ENCODE measurements around the gene CFAP77. TPM values are rescaled to one million over a fixed set of nuclear protein-coding genes. Genes with fewer than 3 reads are reported as not detected.

The CFAP77 gene
- total RNA-seq, 1 donor from 2014 or later = not detected

DNA sequence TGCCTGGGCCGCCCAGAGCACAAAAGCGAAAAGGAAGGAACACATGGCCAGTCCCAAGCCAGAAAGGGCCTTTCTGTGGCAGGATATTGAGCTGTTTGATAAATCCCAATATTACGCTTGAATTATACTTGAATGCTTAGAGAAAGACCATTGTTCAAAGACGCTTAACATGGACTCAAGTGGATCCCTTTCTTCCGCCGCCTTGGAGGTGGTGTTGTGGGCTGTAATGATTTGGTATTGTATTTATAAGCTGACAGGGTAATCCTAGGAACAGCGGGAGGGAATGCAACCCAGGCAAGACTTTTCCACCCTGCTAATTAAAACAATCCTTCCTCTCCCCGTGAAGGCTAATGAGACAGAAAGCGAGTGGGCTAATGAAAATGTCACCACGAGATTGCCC is 24.9 kb downstream of the CFAP77 start:
- ChIA-PET CTCF (no interaction called here), POLR2A (no interaction called here)
- no peaks in the 10 kb centered on the region for H3K36me3 Mint-ChIP-seq (ENCODE audit: low read depth)
- H3K9me3 Mint-ChIP-seq = no peaks in the 10 kb centered on the region
- ATAC-seq (ENCODE audit: low read depth) (no peak), DNase-seq (no peak)
- intact Hi-C loops (cut with micrococcal nuclease) = no loop called here
- TF ChIP-seq, protein P1, sequence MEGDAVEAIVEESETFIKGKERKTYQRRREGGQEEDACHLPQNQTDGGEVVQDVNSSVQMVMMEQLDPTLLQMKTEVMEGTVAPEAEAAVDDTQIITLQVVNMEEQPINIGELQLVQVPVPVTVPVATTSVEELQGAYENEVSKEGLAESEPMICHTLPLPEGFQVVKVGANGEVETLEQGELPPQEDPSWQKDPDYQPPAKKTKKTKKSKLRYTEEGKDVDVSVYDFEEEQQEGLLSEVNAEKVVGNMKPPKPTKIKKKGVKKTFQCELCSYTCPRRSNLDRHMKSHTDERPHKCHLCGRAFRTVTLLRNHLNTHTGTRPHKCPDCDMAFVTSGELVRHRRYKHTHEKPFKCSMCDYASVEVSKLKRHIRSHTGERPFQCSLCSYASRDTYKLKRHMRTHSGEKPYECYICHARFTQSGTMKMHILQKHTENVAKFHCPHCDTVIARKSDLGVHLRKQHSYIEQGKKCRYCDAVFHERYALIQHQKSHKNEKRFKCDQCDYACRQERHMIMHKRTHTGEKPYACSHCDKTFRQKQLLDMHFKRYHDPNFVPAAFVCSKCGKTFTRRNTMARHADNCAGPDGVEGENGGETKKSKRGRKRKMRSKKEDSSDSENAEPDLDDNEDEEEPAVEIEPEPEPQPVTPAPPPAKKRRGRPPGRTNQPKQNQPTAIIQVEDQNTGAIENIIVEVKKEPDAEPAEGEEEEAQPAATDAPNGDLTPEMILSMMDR (IDR thresholded peaks at IDR 0.05) = no peak
- H3K27ac Mint-ChIP-seq = no peak overlapping the region
- no peak overlapping the region for H3K4me3 Mint-ChIP-seq
- peaks cover 16% of the 10 kb centered on the region for H3K27me3 Mint-ChIP-seq
- H3K4me1 Mint-ChIP-seq = peaks cover 4% of the 10 kb centered on the region

DNA sequence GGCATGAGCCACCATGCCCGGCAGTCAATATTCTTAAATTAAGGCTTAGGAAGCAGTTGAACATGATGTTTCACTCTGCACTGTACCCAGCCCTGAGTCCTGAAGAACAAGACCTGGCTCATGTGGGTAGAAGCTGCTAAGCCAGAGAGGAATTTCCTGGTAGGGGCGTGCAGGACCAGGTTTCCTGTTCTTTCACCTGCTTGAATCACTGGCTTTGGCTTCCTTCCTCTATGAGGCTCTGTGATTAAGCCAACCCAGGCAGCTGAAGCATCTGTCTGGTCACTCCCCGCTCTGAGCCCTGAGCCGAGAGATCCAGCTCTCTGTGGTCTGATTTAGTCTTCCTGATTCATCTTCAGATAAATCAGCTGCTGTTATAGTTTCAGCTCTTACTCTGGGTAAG is 29.1 kb downstream of the CFAP77 start:
- no peaks in the 10 kb centered on the region for H3K9me3 Mint-ChIP-seq
- H3K4me3 Mint-ChIP-seq = no peak overlapping the region
- TF ChIP-seq, protein P1 (IDR thresholded peaks at IDR 0.05) = no peak
- ATAC-seq (ENCODE audit: low read depth) (no peak), DNase-seq (no peak)
- CTCF ChIA-PET = no interaction called here
- H3K27ac Mint-ChIP-seq = no peak overlapping the region
- intact Hi-C loops (cut with micrococcal nuclease) = no loop called here
- H3K27me3 Mint-ChIP-seq = peaks cover 27% of the 10 kb centered on the region
- no peaks in the 10 kb centered on the region for H3K4me1 Mint-ChIP-seq
- no peaks in the 10 kb centered on the region for H3K36me3 Mint-ChIP-seq (ENCODE audit: low read depth)
- POLR2A ChIA-PET = no interaction called here

DNA sequence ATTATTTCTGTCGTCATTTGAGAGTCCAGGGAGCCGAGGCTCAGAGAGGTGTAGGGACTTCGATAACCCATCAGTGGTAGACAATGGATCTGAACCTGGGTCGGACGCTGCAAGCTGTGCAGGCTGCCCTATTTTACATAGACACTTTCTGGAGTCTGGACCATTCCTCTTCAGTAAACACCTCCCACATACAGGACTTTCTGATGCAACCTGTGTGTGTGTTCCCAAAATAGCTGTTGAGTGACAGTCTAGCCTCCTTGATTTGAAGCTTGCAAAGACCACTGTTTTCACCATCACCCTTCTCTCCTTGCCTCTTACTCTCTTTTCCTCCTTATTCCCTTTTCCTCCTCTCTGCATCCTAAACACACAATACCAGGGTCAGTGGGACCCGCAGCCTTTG is 30.7 kb downstream of the CFAP77 start:
- no peak for DNase-seq
- ATAC-seq (ENCODE audit: low read depth) = no peak
- POLR2A ChIA-PET = no interaction called here
- peaks cover 27% of the 10 kb centered on the region for H3K27me3 Mint-ChIP-seq
- intact Hi-C loops (cut with micrococcal nuclease) = no loop called here
- no peaks in the 10 kb centered on the region for H3K36me3 Mint-ChIP-seq (ENCODE audit: low read depth)
- H3K4me1 Mint-ChIP-seq = no peaks in the 10 kb centered on the region
- no peak overlapping the region for H3K4me3 Mint-ChIP-seq
- CTCF ChIA-PET = no interaction called here
- H3K27ac Mint-ChIP-seq = no peak overlapping the region
- TF ChIP-seq, protein P1 (IDR thresholded peaks at IDR 0.05) = no peak
- H3K9me3 Mint-ChIP-seq = no peaks in the 10 kb centered on the region

DNA sequence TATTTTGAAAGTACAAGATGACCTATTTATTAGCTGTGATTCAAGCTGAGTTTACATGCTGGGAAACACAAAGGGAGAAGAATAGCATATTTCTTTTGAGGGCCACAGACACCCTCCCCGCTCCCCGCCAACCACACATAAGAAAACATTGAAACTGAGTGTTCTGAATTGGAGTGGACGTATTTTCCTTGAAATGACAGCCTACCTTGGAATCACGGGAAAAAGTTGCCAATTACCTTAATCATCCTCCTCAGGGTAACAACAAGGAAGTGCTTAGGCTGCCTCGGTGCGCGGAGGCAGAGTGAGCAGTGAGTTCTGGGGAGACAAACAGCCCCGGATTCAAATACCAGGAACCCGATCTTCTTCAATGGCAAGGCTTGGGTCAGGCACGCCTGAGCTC is 31.4 kb downstream of the CFAP77 start:
- H3K27ac Mint-ChIP-seq = no peak overlapping the region
- CTCF ChIA-PET = no interaction called here
- H3K4me3 Mint-ChIP-seq = no peak overlapping the region
- ATAC-seq (ENCODE audit: low read depth) (no peak), DNase-seq (no peak)
- no peaks in the 10 kb centered on the region for H3K36me3 Mint-ChIP-seq (ENCODE audit: low read depth)
- intact Hi-C loops (cut with micrococcal nuclease) = no loop called here
- H3K4me1 Mint-ChIP-seq = no peaks in the 10 kb centered on the region
- no peaks in the 10 kb centered on the region for H3K9me3 Mint-ChIP-seq
- TF ChIP-seq, protein P1 (IDR thresholded peaks at IDR 0.05) = no peak
- H3K27me3 Mint-ChIP-seq = peaks cover 29% of the 10 kb centered on the region
- POLR2A ChIA-PET = no interaction called here

DNA sequence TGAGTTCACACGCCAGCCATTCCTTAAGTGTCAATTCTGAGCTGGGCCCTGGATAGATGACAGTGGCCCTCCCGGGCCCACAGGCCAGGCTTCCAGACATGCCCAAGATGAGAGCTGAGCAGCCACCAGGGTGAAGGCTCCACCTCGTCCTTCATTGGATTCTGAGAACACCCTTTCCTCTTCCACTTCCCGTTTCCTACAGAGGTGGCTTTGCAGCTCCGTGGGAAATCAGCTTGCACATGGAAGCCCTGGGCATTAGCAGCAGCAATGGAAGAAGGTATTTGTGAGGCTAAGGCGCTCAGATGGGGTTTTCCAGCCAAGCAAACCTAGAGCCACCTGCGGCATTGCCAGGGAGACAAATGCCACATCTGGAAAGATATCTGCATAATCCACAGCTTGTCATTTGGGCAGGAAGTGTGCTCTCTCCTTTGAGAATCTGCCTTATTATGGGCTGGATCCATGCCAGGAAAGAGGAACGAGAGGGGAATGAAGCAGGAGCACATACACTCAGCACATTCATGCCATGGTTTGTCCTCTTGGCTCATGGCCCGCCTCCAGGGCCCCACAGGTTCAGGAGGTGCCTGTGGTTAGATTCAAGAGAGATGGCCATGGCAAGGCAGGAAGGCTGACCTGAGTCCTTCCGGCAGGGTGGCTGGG is 34.1 kb downstream of the CFAP77 start:
- no peak overlapping the region for H3K4me3 Mint-ChIP-seq
- peaks cover 25% of the 10 kb centered on the region for H3K27me3 Mint-ChIP-seq
- no peak for ATAC-seq (ENCODE audit: low read depth)
- DNase-seq = no peak
- no peaks in the 10 kb centered on the region for H3K9me3 Mint-ChIP-seq
- intact Hi-C loops (cut with micrococcal nuclease) = no loop called here
- H3K4me1 Mint-ChIP-seq = no peaks in the 10 kb centered on the region
- ChIA-PET CTCF (no interaction called here), POLR2A (no interaction called here)
- H3K27ac Mint-ChIP-seq = no peak overlapping the region
- TF ChIP-seq, protein P1 (IDR thresholded peaks at IDR 0.05) = no peak
- H3K36me3 Mint-ChIP-seq (ENCODE audit: low read depth) = no peaks in the 10 kb centered on the region
